Measurements from ENCODE around the gene SEPTIN10.
A peak's percentile ranks its signal among the peaks of the same experiment; 100 is the strongest.
"Not testable (repeated sequence)": the region's sequence is repeated elsewhere in the genome, so short reads cannot be mapped to it uniquely, and the experiment has no call there.

SEPTIN10 gene

GRCh38 chr2:109542384-109542783 is 71.4 kb downstream of the SEPTIN10 start:
- DNase-seq = no peak

DNA sequence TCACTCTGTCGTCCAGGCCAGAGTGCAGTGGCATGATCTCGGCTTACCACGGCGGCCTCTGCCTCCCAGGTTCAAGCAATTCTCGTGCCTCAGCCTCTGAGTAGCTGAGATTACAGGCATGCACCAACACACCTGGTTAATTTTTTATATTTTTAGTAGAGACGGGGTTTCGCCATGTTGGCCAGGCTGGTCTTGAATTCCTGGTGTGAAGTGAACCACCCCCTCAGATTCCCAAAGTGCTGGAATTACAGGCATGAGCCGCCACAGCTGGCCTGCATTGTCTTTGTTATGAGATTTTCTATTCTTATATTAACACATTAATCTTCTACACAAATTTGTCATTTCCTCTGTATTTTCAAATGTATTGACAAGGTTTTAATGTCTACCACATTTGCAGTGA is 75.2 kb downstream of the SEPTIN10 start:
- DNase-seq = no peak

- no peak for DNase-seq
Observed at GRCh38 chr2:109537565-109538222, 76.1 kb downstream of the SEPTIN10 start.

DNA sequence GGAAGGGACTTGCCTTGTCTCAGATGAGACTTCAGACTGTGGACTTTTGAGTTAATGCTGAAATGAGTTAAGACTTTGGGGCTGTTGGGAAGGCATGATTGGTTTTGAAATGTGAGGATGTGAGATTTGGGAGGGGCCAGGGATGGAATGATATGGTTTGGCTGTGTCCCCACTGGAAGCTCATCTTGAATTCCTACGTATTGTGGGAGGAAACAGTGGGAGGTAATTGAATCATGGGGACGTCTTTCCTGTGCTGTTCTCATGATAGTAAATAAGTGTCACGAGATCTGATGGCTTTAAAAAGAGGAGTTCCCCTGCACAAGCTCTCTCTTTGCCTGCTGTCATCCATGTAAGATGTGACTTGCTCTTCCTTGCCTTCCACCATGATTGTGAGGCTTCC is 77.2 kb downstream of the SEPTIN10 start:
- DNase-seq = not testable (repeated sequence)

GRCh38 chr2:109535217-109535946 is 78.4 kb downstream of the SEPTIN10 start:
- no peak for DNase-seq

GRCh38 chr2:109533823-109534222 is 79.9 kb downstream of the SEPTIN10 start:
- no peak for DNase-seq

DNA sequence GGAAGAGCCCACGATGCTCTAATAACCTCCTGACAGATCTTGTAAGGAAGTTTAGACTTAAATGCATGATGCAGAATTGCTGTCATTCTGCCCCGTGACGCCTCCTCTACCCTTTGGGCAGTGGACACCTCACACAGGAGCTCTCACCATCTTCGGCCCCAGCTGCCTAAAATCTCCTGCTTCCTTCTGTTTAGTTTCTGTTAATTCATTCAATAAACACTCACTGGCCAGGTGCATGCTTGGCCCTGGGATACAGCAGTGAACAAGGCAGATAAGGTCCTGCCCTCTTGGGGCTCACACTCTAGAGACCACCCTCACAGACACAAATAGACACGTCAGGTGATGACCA is 81.1 kb downstream of the SEPTIN10 start:
- DNase-seq = no peak

- no peak for DNase-seq
Observed at GRCh38 chr2:109531896-109532727, 81.7 kb downstream of the SEPTIN10 start.

GRCh38 chr2:109531221-109531620 is 82.5 kb downstream of the SEPTIN10 start:
- no peak for DNase-seq

DNA sequence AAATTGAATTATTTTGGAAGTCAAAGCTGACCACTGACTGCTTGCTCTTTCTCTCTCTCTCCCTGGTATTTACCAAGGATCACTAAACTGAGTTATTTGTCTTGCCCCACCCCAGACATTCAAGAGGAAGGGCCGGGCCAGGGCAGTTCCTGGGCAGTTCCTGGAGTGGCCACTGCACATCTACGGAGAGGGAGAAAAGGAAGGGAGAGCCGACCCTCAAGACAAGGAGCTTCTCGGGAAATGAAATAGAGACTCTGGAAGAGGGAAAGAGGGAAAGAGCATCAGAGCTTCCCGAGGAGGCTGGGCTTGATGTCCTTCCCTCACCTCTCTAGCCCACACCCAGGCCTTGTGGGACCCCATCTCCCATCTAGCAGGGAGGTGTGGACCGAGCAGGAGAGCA is 83.1 kb downstream of the SEPTIN10 start:
- DNase-seq = no peak

DNA sequence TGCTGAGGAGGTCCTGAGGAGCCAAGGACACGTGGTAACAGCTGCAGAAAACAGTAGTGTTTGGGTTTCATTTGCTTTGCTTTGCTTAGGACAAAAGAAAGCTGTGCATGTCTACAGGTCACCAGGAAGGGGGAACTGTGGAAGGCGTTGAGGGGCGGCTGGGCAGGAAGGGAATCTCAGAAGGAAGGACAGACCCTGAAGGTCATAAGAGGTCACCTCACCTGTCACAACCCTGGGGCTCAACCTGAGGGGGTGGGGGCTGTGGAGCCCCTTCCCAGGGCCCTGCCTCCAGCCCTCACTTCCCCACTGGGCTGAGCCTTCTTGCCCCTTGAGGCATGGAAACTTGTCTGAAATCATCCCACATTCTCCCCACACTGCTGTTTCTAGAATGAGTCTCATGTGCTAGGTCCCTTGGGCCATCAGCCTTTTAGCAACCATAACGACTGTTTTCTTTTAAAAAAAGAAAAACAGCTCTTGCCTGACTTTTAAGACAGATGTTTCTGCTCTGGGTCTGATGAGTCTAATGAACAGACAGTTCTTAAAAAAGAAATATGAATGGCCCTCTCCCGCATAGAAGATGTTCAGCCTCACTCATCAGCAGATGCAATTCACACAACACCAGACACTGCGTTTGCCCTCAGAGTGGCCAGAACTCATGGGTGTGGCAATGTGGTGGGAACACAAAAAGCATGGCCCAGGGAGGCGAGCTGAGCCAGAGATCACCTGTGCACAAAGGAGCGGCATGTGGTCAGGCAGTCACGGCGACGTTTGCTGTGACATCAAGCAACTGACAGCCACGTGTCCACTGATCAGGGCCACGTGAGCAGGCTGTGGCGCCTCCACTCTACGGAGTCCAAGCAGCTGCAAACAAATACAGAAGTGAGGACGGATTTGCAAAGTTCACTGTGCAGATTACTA is 84.0 kb downstream of the SEPTIN10 start:
- no peak for DNase-seq

DNA sequence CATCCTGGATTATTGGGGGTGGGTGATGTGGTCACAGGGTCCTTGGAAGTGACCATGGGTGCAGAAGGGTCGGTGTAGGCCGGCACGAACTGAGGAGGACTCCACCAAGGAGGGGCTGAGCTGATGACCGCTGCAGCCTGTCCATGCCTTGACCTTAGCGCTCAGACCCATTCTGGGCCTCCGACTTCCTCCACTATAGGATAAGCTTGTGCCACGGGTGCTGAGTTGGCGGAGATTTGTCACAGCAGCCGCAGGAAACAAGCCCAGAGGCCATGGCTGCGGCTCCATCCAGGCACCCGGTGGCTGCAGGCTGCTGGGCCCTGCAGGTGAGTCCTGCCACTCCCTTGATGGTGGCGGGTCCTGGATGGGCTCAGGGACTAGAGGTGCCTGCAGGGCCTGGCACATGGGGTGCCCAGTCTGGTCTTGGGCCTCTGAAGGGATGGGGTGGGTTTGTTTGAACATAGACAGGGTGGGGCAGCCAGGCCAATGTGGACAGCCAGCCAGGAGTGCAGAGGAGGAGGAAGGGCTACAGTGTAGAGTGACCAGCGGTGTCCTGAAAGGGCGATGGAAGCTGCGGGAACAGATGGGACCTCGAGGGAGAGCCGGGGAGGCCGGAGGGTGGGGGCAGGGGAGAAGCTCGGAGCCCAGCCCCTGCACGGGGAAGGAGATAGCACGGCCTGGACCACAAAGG is 84.8 kb downstream of the SEPTIN10 start:
- DNase-seq = no peak

GRCh38 chr2:109527846-109528705 is 85.7 kb downstream of the SEPTIN10 start:
- DNase-seq = no peak

GRCh38 chr2:109527079-109527478 is 86.7 kb downstream of the SEPTIN10 start:
- DNase-seq = no peak

DNA sequence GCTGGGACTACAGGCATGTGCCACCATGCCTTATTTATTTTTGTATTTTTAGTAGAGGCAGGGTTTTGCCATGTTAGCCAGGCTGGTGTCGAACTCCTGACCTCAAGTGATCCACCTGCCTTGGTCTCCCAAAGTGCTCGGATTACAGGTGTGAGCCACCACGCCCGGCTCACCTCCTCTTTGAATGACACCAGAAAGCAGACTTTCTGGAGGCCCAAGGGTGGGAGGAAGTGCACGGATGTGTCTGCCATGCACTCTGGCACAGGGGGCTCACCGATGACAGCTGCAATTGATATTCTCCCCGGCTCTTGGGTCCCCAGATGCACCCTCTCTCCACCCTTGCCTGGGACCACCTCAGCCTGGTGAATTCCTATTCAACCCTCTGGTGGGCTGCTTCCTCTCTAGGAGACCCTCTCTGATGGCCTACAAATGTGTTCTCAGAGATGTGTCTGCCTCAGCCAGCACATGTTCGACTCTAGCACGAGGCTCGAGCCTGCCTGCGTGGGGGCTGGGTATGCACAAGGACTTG is 87.3 kb downstream of the SEPTIN10 start:
- no peak for DNase-seq

- DNase-seq = no peak
Observed at GRCh38 chr2:109525836-109526235, 87.9 kb downstream of the SEPTIN10 start.

DNA sequence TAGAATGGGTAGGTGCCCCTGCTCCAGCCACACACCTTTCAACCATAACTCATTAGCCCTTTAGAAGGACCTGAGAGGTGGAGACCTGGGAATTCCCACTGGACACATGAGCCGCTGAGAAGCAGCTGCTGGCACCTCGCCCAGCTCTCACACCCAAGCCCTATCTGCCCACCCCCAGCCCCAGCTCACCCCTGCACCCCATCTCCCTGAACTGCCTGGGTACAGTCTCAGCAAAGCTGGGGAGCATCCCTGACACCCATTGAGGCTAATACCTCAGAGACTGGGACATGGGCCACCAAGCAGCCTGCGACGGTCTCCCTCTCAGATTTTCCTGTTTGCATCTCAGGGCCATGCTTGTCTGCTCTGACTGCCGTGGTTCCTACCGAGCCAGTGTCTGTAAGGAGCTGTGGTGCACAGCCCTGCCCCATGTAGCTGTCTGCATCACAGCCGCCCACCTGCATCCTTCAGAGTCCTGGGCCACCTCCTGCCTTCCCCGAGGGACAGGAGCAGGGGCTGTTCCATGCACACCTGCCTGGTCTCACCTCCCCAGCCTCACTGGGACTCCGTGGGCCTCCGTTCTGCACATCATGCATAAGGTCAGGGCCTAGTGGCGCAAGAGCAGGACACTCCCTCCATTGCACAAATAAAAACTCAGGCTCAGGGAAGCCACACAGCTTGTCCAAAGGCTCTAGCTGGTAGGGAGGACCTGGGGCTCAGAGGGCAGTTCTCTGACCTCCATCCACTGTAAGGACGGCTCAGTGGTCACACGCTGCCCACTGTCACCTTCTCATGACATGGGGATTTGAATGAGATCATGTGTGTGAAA is 90.0 kb downstream of the SEPTIN10 start:
- DNase-seq = peak; percentile 7 to 10

- DNase-seq = no peak
Observed at GRCh38 chr2:109523121-109523520, 90.6 kb downstream of the SEPTIN10 start.

- DNase-seq = no peak
Observed at GRCh38 chr2:109522063-109522374, 91.7 kb downstream of the SEPTIN10 start.

All from inflammatory macrophage (primary cell).